ENCODE data around the gene ADSL. TPM values are rescaled to one million over a fixed set of nuclear protein-coding genes. Genes with fewer than 3 reads are reported as not detected.
A peak's percentile ranks its signal among the peaks of the same experiment; 100 is the strongest.

The ADSL gene
- total RNA-seq, 1 donor from 2014 or later: 31.3 TPM

DNA sequence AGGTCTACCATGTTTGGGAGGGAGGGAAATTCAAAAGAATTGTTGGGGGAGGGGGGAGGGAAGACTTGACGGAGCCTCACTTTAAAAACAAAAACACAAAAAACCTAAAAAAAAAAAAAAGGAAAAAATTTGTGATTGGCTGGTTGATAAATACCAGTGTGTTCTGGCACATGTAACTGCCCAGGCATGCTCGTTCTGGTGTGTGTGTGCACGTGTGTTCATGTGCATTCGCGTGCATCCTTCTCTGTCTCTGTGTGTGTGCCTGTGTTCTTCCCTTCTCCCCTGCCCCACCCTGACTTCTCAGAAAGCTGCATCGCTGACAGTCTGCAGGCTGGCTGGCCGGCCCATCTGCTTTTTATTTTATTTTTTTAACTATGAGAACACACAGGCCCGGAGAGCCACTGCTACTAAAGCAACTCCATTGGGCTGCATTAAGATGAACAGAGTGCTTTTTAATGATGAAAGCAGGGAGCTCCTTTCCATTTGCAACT lies 22.6 kb upstream of the ADSL start:
- no peaks in the 10 kb centered on the region for H3K4me1 ChIP-seq
- no peak overlapping the region for H3K4me3 ChIP-seq
- DNase-seq (ENCODE audit: low spot score in 2 of 2): no peak
- intact Hi-C loops (cut with DNase I): no loop called here
- no peaks in the 10 kb centered on the region for H3K9me3 ChIP-seq
- TF ChIP-seq, protein P1, sequence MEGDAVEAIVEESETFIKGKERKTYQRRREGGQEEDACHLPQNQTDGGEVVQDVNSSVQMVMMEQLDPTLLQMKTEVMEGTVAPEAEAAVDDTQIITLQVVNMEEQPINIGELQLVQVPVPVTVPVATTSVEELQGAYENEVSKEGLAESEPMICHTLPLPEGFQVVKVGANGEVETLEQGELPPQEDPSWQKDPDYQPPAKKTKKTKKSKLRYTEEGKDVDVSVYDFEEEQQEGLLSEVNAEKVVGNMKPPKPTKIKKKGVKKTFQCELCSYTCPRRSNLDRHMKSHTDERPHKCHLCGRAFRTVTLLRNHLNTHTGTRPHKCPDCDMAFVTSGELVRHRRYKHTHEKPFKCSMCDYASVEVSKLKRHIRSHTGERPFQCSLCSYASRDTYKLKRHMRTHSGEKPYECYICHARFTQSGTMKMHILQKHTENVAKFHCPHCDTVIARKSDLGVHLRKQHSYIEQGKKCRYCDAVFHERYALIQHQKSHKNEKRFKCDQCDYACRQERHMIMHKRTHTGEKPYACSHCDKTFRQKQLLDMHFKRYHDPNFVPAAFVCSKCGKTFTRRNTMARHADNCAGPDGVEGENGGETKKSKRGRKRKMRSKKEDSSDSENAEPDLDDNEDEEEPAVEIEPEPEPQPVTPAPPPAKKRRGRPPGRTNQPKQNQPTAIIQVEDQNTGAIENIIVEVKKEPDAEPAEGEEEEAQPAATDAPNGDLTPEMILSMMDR (IDR thresholded peaks at IDR 0.05): no peak
- H3K27me3 ChIP-seq: no peaks in the 10 kb centered on the region
- H3K36me3 ChIP-seq: peaks cover 50 to 58% of the 10 kb centered on the region in 2 donors
- H3K27ac ChIP-seq: no peak overlapping the region

DNA sequence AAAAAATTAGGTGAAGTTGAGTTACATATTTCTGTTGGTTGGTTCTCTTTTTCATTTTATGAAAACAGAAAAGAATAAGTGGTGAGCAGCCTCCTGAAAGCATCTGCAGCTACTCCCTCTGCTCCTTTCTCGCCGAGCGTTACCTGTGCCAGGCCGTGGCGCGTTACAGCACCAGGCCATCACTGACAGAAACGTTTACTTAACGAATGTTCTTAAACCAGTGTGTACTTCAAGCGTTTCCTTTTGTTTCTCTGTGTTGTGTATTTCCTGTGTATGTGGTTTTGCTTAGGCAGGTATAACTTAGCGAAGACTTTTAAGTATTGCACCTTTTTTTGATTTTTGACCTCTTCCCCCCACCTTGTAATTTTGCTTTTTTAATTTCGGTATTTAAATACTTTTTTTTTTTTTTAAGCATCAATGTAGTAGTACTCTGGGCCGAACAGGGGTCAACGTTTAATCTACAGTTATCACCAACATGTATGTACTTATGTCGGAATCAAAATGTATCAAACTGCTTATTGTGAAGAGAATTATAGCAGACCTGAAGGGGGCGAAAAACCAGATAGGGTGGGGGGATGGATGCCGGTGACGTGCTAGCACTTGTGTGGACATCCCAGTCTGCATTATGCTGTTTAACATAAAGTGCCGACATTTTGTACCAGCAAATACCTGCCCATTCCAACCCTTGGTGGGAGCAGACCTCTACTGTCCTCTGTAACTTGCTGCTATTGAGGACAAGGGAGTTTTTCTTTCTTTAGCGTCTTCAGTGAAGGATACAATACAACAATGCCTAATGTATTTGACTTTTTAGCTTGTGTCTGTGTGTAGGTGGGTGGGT lies 21.6 kb upstream of the ADSL start:
- no peak for DNase-seq (ENCODE audit: low spot score in 2 of 2)
- no peak overlapping the region for H3K4me3 ChIP-seq
- peaks cover 50 to 55% of the 10 kb centered on the region in 2 donors for H3K36me3 ChIP-seq
- no peaks in the 10 kb centered on the region for H3K4me1 ChIP-seq
- H3K27ac ChIP-seq: no peak overlapping the region
- no peaks in the 10 kb centered on the region for H3K27me3 ChIP-seq
- no peaks in the 10 kb centered on the region for H3K9me3 ChIP-seq
- TF ChIP-seq, protein P1 (IDR thresholded peaks at IDR 0.05): no peak
- intact Hi-C loops (cut with DNase I): no loop called here

DNA sequence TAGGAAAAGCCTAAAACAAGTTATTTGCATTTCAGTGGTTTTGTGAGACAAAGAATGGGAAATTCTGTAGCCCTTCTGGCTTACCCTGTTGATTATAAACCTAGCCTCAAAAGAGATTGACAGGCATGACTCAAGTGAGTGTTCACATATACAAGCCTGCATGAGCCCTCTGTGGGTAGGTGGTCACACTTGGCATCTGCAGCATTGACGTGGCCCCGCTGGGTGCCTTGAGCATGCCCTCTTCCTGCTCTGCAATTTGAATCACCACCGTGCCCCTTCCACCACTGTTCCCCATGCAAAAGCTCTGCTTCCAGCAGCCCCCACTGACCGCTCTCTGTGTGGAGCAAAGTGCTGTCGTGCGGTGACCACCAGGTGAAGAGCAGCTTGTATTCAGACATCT lies 21.0 kb upstream of the ADSL start:
- Histone ChIP-seq H3K36me3 (peaks cover 44 to 49% of the 10 kb centered on the region in 2 donors), H3K4me3 (no peak overlapping the region), H3K4me1 (no peaks in the 10 kb centered on the region), H3K27ac (no peak overlapping the region), H3K27me3 (no peaks in the 10 kb centered on the region), H3K9me3 (no peaks in the 10 kb centered on the region)
- DNase-seq (ENCODE audit: low spot score in 2 of 2): no peak
- TF ChIP-seq, protein P1 (IDR thresholded peaks at IDR 0.05): no peak
- intact Hi-C loops (cut with DNase I): no loop called here

DNA sequence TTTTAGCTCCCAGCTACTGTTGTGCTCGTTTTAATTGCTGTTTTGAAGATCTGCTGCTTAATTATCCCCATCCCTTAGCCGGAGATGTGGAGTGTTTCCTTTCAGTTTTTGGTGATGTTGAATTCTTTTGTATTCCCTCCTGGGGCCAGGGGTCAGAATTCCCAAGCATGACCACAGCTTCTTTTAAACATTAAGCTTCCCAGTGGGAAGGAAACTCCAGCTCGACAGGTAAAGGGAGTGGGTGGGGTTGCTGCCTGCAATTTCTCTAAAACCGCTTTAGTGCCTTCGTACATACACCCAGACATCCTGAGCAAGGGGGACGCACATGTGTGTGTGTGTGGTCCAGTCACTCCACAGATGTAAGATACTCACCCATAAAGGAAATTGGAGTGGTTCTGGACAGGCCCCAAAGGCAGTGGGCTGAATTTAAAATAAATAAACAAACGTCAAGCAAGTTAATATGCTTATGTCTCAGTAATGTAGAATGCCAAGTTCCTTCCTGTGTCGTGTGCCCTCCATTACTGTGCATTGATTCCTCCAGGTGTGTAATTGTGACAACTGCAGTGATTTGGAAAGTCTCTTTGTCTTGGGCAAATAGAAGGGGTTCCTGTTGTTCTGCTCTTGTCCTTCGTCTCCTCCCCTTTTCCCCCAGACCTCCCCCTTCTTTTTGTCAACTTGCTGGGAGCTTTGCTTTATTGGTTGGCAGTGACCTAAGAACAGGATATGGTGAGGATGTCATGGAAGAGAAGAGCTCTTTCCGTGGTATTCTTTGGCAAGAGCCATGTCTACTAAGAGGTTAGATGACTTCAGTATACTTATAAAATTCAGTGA lies 19.2 kb upstream of the ADSL start:
- TF ChIP-seq, protein P1 (IDR thresholded peaks at IDR 0.05): no peak
- Histone ChIP-seq H3K4me3 (no peak overlapping the region), H3K9me3 (no peaks in the 10 kb centered on the region), H3K27me3 (no peaks in the 10 kb centered on the region), H3K36me3 (peaks cover 29 to 34% of the 10 kb centered on the region in 2 donors), H3K27ac (no peak overlapping the region), H3K4me1 (no peaks in the 10 kb centered on the region)
- peak in 1 of 2 donors; percentile 52 for DNase-seq (ENCODE audit: low spot score in 2 of 2)
- intact Hi-C loops (cut with DNase I): no loop called here

DNA sequence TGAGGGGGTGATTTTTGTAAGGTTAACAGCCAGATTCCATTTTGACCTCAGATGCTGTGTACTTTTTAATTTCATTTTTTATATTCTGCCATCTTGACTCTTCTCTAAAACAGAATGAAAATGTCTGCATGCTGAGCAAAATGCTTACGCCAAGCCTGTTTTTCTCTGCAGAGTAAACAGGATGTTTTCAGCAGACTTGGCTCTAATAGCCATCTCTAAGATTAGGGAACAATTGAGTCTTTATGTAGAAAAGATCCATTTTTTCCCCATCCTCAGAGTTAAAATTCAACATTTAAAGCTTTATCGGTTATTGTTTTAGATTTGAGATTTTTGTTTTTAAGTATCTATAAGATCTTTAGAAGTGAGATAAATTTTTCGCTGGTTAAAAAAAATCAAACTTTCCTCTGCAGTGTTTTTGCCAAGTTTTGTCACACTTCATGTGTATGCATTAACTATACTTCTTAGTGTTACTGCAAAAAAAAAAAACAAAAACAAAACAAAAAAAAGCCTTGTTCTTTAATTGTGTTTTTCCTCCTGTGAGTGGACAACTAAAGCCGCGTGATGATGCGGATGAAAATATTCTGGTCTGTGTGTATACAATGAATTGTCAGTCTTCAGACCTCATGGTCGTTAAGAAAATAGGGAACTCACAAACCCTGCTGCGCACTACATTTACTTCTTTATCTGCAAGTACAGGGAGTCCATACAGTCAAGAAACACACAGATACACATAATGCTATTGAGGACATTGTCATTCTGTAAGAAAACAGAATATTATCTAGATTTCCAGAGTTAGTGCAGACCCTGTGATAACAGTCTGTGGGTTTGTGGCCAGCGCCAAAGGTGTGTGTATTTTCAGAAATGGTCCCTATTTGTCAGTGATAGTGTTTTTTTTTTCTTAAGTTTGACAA lies 17.5 kb upstream of the ADSL start:
- Histone ChIP-seq H3K27me3 (no peaks in the 10 kb centered on the region), H3K4me1 (no peaks in the 10 kb centered on the region), H3K27ac (no peak overlapping the region), H3K4me3 (no peak overlapping the region), H3K36me3 (peaks cover 21 to 29% of the 10 kb centered on the region in 2 donors), H3K9me3 (no peaks in the 10 kb centered on the region)
- no peak for DNase-seq (ENCODE audit: low spot score in 2 of 2)
- TF ChIP-seq, protein P1 (IDR thresholded peaks at IDR 0.05): no peak
- intact Hi-C loops (cut with DNase I): no loop called here

Data from ascending aorta (tissue), 2 donors.